GM18520 (cell line): ENCODE measurements around the gene TMEM243.
"Not testable (repeated sequence)": the region's sequence is repeated elsewhere in the genome, so short reads cannot be mapped to it uniquely, and the experiment has no call there.

Source experiments
- ATAC-seq: cut with Tn5 transposase; IDR thresholded peaks from one replicate; pipeline ENCODE4 v1.9.1; 2021; ENCODE audit not compliant: unreplicated experiment

The TMEM243 gene

GRCh38 chr7:87219545-87220025, at the start of gene TMEM243:
TSS of gene TMEM243 (minus strand) at chr7:87219732. CDS start at chr7:87219503, 229 bp downstream.
- ATAC-seq, result peak; percentile 32

GRCh38 chr7:87267239-87267900, 47.8 kb upstream of the TMEM243 start:
- ATAC-seq, result no peak

GRCh38 chr7:87263537-87263936, 44.0 kb upstream of the TMEM243 start:
- no peak for ATAC-seq

GRCh38 chr7:87253589-87254087, 34.1 kb upstream of the TMEM243 start:
- ATAC-seq, result no peak

GRCh38 chr7:87245671-87246070, 26.1 kb upstream of the TMEM243 start:
- ATAC-seq, result not testable (repeated sequence)

GRCh38 chr7:87238464-87239051, 19.0 kb upstream of the TMEM243 start:
- not testable (repeated sequence) for ATAC-seq

- ATAC-seq, result no peak
Observed at GRCh38 chr7:87234949-87235348, 15.4 kb upstream of the TMEM243 start.

- no peak for ATAC-seq
Observed at GRCh38 chr7:87231711-87232110, 12.2 kb upstream of the TMEM243 start.

GRCh38 chr7:87231258-87231657, 11.7 kb upstream of the TMEM243 start:
- no peak for ATAC-seq

GRCh38 chr7:87226495-87226894, 7.0 kb upstream of the TMEM243 start:
- ATAC-seq, result peak; percentile 47

- ATAC-seq, result no peak
Observed at GRCh38 chr7:87225696-87226095, 6.2 kb upstream of the TMEM243 start.

- ATAC-seq, result no peak
Observed at GRCh38 chr7:87223666-87224065, 4.1 kb upstream of the TMEM243 start.

GRCh38 chr7:87220734-87221215, 1.2 kb upstream of the TMEM243 start:
- ATAC-seq, result no peak

- peak; percentile 21 for ATAC-seq
Observed at GRCh38 chr7:87220026-87220733, 648 bp upstream of the TMEM243 start.

- ATAC-seq, result no peak
Observed at GRCh38 chr7:87218796-87219544, 562 bp downstream of the TMEM243 start.

GRCh38 chr7:87217983-87218653, 1.4 kb downstream of the TMEM243 start:
- ATAC-seq, result no peak

- peak; percentile 55 for ATAC-seq
Observed at GRCh38 chr7:87216701-87217508, 2.6 kb downstream of the TMEM243 start.

- no peak for ATAC-seq
Observed at GRCh38 chr7:87215046-87215445, 4.5 kb downstream of the TMEM243 start.

- no peak for ATAC-seq
Observed at GRCh38 chr7:87213811-87214210, 5.7 kb downstream of the TMEM243 start.

GRCh38 chr7:87213252-87213651, 6.3 kb downstream of the TMEM243 start:
- no peak for ATAC-seq
